Pancreas (tissue), 10 donors: ENCODE data around the gene UROD. TPM values are rescaled to one million over a fixed set of nuclear protein-coding genes. Genes with fewer than 3 reads are reported as not detected.
"Not testable (repeated sequence)": the region's sequence is repeated elsewhere in the genome, so short reads cannot be mapped to it uniquely, and the experiment has no call there.

Experiments
- ATAC-seq, 4 donors: fragments of 200-7000 bp; cut with Tn5 transposase; one replicate each; pipeline versions ENCODE4 v1.8.0 to v1.9.1; 2020; ENCODE audit warnings: mild to moderate bottlenecking in 4 of 4, moderate library complexity in 4 of 4
- DNase-seq, 6 donors: peaks; one replicate each; pipeline ENCODE4 v3.0.0-alpha.2; 2020
- FAIRE-seq: peaks from 2 replicates; lab custom pipeline; 2012; peaks lifted over from hg19 to GRCh38; lab: Jason Lieb, UNC
- H3K27ac ChIP-seq, 4 donors: fragments of 200-600 bp; sonication (generic); 1 replicate in 3 of 4; 2 replicates in 1 of 4; pipeline versions ENCODE4 v1.5.0 to v1.8.0; 2020
- H3K27me3 ChIP-seq, 4 donors: fragments of 200-600 bp; one replicate each; pipeline ENCODE4 v1.8.0; 2021
- H3K36me3 ChIP-seq, 3 donors: fragments of 200-600 bp; sonication (generic) in 1 of 3; one replicate each; pipeline versions ENCODE4 v1.5.0 to v1.8.0; 2020 to 2021
- H3K4me1 ChIP-seq, 3 donors: fragments of 200-600 bp; one replicate each; pipeline ENCODE4 v1.8.0; 2021
- H3K4me3 ChIP-seq, 4 donors: fragments of 200-600 bp; sonication (generic) in 2 of 4; one replicate each; pipeline versions ENCODE4 v1.5.0 to v1.8.0; 2020 to 2021
- H3K9me3 ChIP-seq, 4 donors: fragments of 200-600 bp; one replicate each; pipeline ENCODE4 v1.8.0; 2021
- CTCF ChIP-seq, 4 donors: fragments of 200-600 bp; sonication (generic) in 3 of 4; IDR thresholded peaks; one replicate each; pipeline versions ENCODE4 v1.5.0 to v1.8.0; 2021; ENCODE audit warnings: antibody characterized with exemption in 4 of 4
- WGBS, 2 donors: extraction: QIAGEN DNeasy Blood & Tissue Kit; methylation state at CpG; one replicate each; pipeline ENCODE4 v1.1.7; 2013; 5-methylcytosine and 5-hydroxymethylcytosine counted together
- intact Hi-C, 3 donors: fragments of 100-400 bp; cut with DNase I; formaldehyde crosslinking; loops; one replicate each; pipeline versions ENCODE4 v1.11.1 to v1.14.2; 2022
- polyA plus RNA-seq, 2 donors: library from polyadenylated mRNA; stranded (reverse); fragments of 200-250 nt; gene quantifications; one replicate each; pipeline ENCODE4 v1.2.3, GENCODE V29; 2013
- total RNA-seq, 6 donors: library from RNA; stranded (reverse); fragmentation: NEBNext Ultra II Directional in 4 of 6; extraction: Animal tissue kit (Norgen Biotek cat#: 25700) in 4 of 6; gene quantifications; one replicate each; pipeline versions ENCODE4 v1.2.1 to v1.2.4, GENCODE V29; 2021 to 2023
- donor health status: healthy with polysubstance abuse.
- donor health status: DM: no; HTN: no; CAD: no; lungs with moderate emphysema.
- donor health status: DM: no; HTN: no; CAD: no.
- donor health status: control.
- donor health status: control.
- donor health status: Bipolar disorder and iron deficiency.
- donor health status: DM: yes; HTN: yes; CAD: no.
- donor health status: DM: no; HTN: no; CAD: no.
- donor health status: DM: no; HTN: no; CAD: no.
- donor health status: DM: yes; HTN: yes; CAD: no.

Gene UROD
- total and polyA plus RNA-seq, 8 donors = 16.9 to 71.2 (median 27.8) TPM

- 89 to 92% methylated on average over 2 of the region's 2 CpGs for WGBS, 2 donors
- no peak for TF ChIP-seq CTCF (IDR thresholded peaks at IDR 0.05)
- DNase-seq (no peak), FAIRE-seq (no peak), ATAC-seq (no peak)
- no peaks in the 10 kb centered on the region for H3K27me3 ChIP-seq
- intact Hi-C loops = no loop called here
- no peaks in the 10 kb centered on the region for H3K4me1 ChIP-seq
- no peak overlapping the region for H3K27ac ChIP-seq
- H3K4me3 ChIP-seq = no peak overlapping the region
- no peaks in the 10 kb centered on the region for H3K36me3 ChIP-seq
- no peaks in the 10 kb centered on the region for H3K9me3 ChIP-seq
Measured at GRCh38 chr1:45051005-45051772, 39.1 kb downstream of the UROD start.

- H3K9me3 ChIP-seq = no peaks in the 10 kb centered on the region
- H3K36me3 ChIP-seq = peaks cover 0 to 4% (median 0%) of the 10 kb centered on the region in 3 donors
- H3K4me3 ChIP-seq = no peak overlapping the region
- ATAC-seq = no peak
- H3K27me3 ChIP-seq = no peaks in the 10 kb centered on the region
- intact Hi-C loops = no loop called here
- WGBS, 2 donors = 47 to 51% methylated on average over 1 of the region's 1 CpG
- no peak for TF ChIP-seq CTCF (IDR thresholded peaks at IDR 0.05)
- peaks cover 0 to 6% (median 0%) of the 10 kb centered on the region in 3 donors for H3K4me1 ChIP-seq
- no peak for FAIRE-seq
- DNase-seq = no peak
- H3K27ac ChIP-seq = no peak overlapping the region
Measured at GRCh38 chr1:45057542-45057941, 45.5 kb downstream of the UROD start.

- peaks cover 0 to 6% (median 0%) of the 10 kb centered on the region in 3 donors for H3K4me1 ChIP-seq
- intact Hi-C loops = no loop called here
- H3K27me3 ChIP-seq = no peaks in the 10 kb centered on the region
- no peak overlapping the region for H3K4me3 ChIP-seq
- no peaks in the 10 kb centered on the region for H3K9me3 ChIP-seq
- FAIRE-seq (no peak), ATAC-seq (peak in 2 of 4 donors; percentile 58 to 62), DNase-seq (no peak)
- peaks cover 0 to 4% (median 0%) of the 10 kb centered on the region in 3 donors for H3K36me3 ChIP-seq
- no peak for TF ChIP-seq CTCF (IDR thresholded peaks at IDR 0.05)
- 28 to 33% methylated on average over 2 of the region's 2 CpGs for WGBS, 2 donors
- H3K27ac ChIP-seq = no peak overlapping the region
Measured at GRCh38 chr1:45059829-45060228, 47.8 kb downstream of the UROD start.

GRCh38 chr1:45062463-45062862, 50.4 kb downstream of the UROD start:
- H3K36me3 ChIP-seq, ATAC-seq, DNase-seq, intact Hi-C loops, H3K4me3 ChIP-seq, H3K9me3 ChIP-seq, H3K4me1 ChIP-seq, H3K27ac ChIP-seq, FAIRE-seq, H3K27me3 ChIP-seq: not testable (repeated sequence)
- WGBS, 2 donors = 89 to 91% methylated on average over 4 of the region's 4 CpGs

GRCh38 chr1:45065083-45065482, 53.0 kb downstream of the UROD start:
- TF ChIP-seq CTCF (IDR thresholded peaks at IDR 0.05) = no peak
- Histone ChIP-seq H3K9me3 (no peaks in the 10 kb centered on the region), H3K36me3 (no peaks in the 10 kb centered on the region), H3K4me3 (no peak overlapping the region), H3K27me3 (no peaks in the 10 kb centered on the region), H3K4me1 (peaks cover 0 to 4% (median 0%) of the 10 kb centered on the region in 3 donors), H3K27ac (no peak overlapping the region)
- ATAC-seq = no peak
- DNase-seq = no peak
- WGBS, 2 donors = 76 to 81% methylated on average over 2 of the region's 2 CpGs
- FAIRE-seq = no peak
- intact Hi-C loops = no loop called here

Other genes starting within 250 kb of the UROD start
- 1,000 to 10,000 TPM in 4 of 6 donors, 100 to 1,000 TPM in 2; 843 to 1,579 (median 1,280) TPM for gene RPS8, start 236.7 kb upstream of the UROD start, total RNA-seq
- gene RPS8, start 236.7 kb upstream of the UROD start, polyA plus RNA-seq = 1,000 to 10,000 TPM; 1,365 to 1,938 TPM
- under 1 TPM; 0.12 to 0.41 (median 0.32) TPM for gene BEST4, start 224.1 kb upstream of the UROD start, total RNA-seq
- under 1 TPM; 0.56 to 0.68 TPM for gene BEST4, start 224.1 kb upstream of the UROD start, polyA plus RNA-seq
- 10 to 100 TPM in 3 of 6 donors, 1 to 10 TPM in 3; 6.1 to 15.9 (median 9.7) TPM for gene PLK3, start 211.9 kb upstream of the UROD start, total RNA-seq
- 10 to 100 TPM; 21.6 to 35.3 TPM for gene PLK3, start 211.9 kb upstream of the UROD start, polyA plus RNA-seq
- 1 to 10 TPM in 1 of 6 donors, under 1 TPM in 5; 0.28 to 1.8 (median 0.38) TPM for gene DYNLT4, start 204.9 kb upstream of the UROD start, total RNA-seq
- 1 to 10 TPM in 1 of 2 donors, under 1 TPM in 1; 0.33 to 1.8 TPM for gene DYNLT4, start 204.9 kb upstream of the UROD start, polyA plus RNA-seq
- 1 to 10 TPM in 5 of 6 donors, under 1 TPM in 1; 0.91 to 4.3 (median 2.3) TPM for gene BTBD19, start 203.7 kb upstream of the UROD start, total RNA-seq
- gene BTBD19, start 203.7 kb upstream of the UROD start, polyA plus RNA-seq = 1 to 10 TPM; 4.7 to 5.7 TPM
- gene PTCH2, start 169.0 kb upstream of the UROD start, total RNA-seq = under 1 TPM; 0.16 to 0.90 (median 0.34) TPM
- gene PTCH2, start 169.0 kb upstream of the UROD start, polyA plus RNA-seq = 1 to 10 TPM; 1.2 to 1.8 TPM
- gene EIF2B3, start 25.7 kb upstream of the UROD start, total RNA-seq = 10 to 100 TPM in 4 of 6 donors, 1 to 10 TPM in 2; 7.7 to 14.6 (median 12.1) TPM
- gene EIF2B3, start 25.7 kb upstream of the UROD start, polyA plus RNA-seq = 1 to 10 TPM; 6.0 to 9.7 TPM
- 10 to 100 TPM; 23.5 to 36.4 (median 29.7) TPM for gene HECTD3, start 930 bp upstream of the UROD start, total RNA-seq
- 10 to 100 TPM; 32.0 to 49.0 TPM for gene HECTD3, start 930 bp upstream of the UROD start, polyA plus RNA-seq
- gene ZSWIM5, start 194.4 kb downstream of the UROD start, total RNA-seq = 1 to 10 TPM; 1.9 to 2.7 (median 2.4) TPM
- 1 to 10 TPM in 1 of 2 donors, under 1 TPM in 1; 0.76 to 2.6 TPM for gene ZSWIM5, start 194.4 kb downstream of the UROD start, polyA plus RNA-seq